ENCODE data around the gene SF3B3.
"Not testable (repeated sequence)": the region's sequence is repeated elsewhere in the genome, so short reads cannot be mapped to it uniquely, and the experiment has no call there.

Gene SF3B3

DNA sequence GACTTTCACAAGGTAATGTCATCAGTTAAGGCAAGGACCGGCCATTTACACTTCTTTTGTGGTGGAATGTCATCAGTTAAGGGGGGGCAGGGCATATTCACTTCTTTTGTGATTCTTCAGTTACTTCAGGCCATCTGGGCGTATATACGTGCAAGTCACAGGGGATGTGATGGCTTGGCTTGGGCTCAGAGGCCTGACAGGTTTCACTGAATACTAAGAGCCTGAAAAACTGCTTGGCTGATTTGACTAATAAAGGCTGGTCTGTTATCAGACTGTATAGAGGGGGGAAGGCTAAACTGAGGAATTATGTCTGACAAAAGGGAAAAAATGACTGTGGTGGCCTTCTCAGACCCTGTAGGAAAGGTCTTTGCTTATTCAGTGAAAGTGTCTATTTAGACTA is 98.2 kb downstream of the SF3B3 start:
- H3K4me1 Mint-ChIP-seq, H3K4me3 Mint-ChIP-seq, CTCF ChIA-PET, H3K9me3 Mint-ChIP-seq, DNase-seq, H3K36me3 Mint-ChIP-seq, H3K27ac Mint-ChIP-seq, H3K27me3 Mint-ChIP-seq: not testable (repeated sequence)
